Glutamatergic neuron (in vitro differentiated cells): ENCODE measurements around the gene PTH2. TPM values are rescaled to one million over a fixed set of nuclear protein-coding genes. Genes with fewer than 3 reads are reported as not detected.
"Not testable (repeated sequence)": the region's sequence is repeated elsewhere in the genome, so short reads cannot be mapped to it uniquely, and the experiment has no call there.

Source experiments
- DNase-seq: peaks from one replicate; pipeline ENCODE4 v3.0.0; 2022
- H3K27ac Mint-ChIP-seq: one replicate; pipeline ENCODE4 v1.8.0; 2020; ENCODE audit warnings: mild to moderate bottlenecking, mixed read lengths, inconsistent platforms; ENCODE audit not compliant: unreplicated experiment
- H3K27me3 Mint-ChIP-seq: one replicate; pipeline ENCODE4 v1.8.0; 2020; ENCODE audit warnings: mild to moderate bottlenecking, moderate library complexity, mixed read lengths, inconsistent platforms; ENCODE audit not compliant: unreplicated experiment
- H3K36me3 Mint-ChIP-seq: one replicate; pipeline ENCODE4 v1.8.0; 2020; ENCODE audit warnings: mild to moderate bottlenecking, mixed read lengths, inconsistent platforms; ENCODE audit not compliant: unreplicated experiment
- H3K4me1 Mint-ChIP-seq: one replicate; pipeline ENCODE4 v1.8.0; 2020; ENCODE audit warnings: mild to moderate bottlenecking, low read depth, mixed read lengths, inconsistent platforms; ENCODE audit not compliant: unreplicated experiment
- H3K4me3 Mint-ChIP-seq: one replicate; pipeline ENCODE4 v1.8.0; 2020; ENCODE audit warnings: mild to moderate bottlenecking, mixed read lengths, inconsistent platforms; ENCODE audit not compliant: unreplicated experiment
- H3K9me3 Mint-ChIP-seq: one replicate; pipeline ENCODE4 v1.8.0; 2020; ENCODE audit warnings: mild to moderate bottlenecking, moderate library complexity, mixed read lengths, inconsistent platforms; ENCODE audit not compliant: unreplicated experiment
- CTCF ChIP-seq: fragments of 200-600 bp; sonication (generic); IDR thresholded peaks from one replicate; pipeline ENCODE4 v1.5.0; 2021; ENCODE audit not compliant: partially characterized antibody, unreplicated experiment
- total RNA-seq: library from RNA; stranded (reverse); fragmentation: NEBNext Ultra II Directional; extraction: Animal tissue kit (Norgen Biotek cat#: 25700); gene quantifications from one replicate; pipeline ENCODE4 v1.2.1, GENCODE V29; 2021; ENCODE audit not compliant: unreplicated experiment

Gene PTH2
- total RNA-seq, 1 donor from 2014 or later, result 2.5 TPM

GRCh38 chr19:49450405-49450804, 27.2 kb upstream of the PTH2 start:
- Mint-ChIP-seq H3K4me1 (peaks cover 10% of the 10 kb centered on the region), H3K27ac (peak overlapping the region; percentile 64), H3K9me3 (peaks cover 8% of the 10 kb centered on the region), H3K36me3 (no peaks in the 10 kb centered on the region), H3K4me3 (peak overlapping the region; percentile 100), H3K27me3 (peaks cover 3% of the 10 kb centered on the region)
- no peak for DNase-seq
- no peak for TF ChIP-seq CTCF

DNA sequence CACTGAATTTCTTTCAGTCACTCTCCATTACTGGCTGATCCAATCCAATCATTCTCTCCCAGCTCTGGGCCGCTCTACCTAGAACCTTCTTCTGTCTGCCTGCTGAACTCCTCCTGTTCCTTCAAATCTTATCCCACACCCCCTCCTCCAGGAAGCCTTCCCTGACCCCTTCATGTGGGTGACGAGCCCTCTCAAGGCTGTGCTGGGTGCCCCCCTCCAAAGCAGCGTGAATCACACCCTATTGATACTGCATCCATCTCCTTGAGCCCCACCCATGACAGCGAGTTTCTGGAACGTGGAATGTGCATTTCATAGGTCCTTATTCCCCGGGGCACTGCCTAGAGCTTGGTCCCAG, 25.2 kb upstream of the PTH2 start:
- no peak for TF ChIP-seq CTCF
- H3K4me3 Mint-ChIP-seq, result peak overlapping the region; percentile 19
- no peak overlapping the region for H3K27ac Mint-ChIP-seq

DNA sequence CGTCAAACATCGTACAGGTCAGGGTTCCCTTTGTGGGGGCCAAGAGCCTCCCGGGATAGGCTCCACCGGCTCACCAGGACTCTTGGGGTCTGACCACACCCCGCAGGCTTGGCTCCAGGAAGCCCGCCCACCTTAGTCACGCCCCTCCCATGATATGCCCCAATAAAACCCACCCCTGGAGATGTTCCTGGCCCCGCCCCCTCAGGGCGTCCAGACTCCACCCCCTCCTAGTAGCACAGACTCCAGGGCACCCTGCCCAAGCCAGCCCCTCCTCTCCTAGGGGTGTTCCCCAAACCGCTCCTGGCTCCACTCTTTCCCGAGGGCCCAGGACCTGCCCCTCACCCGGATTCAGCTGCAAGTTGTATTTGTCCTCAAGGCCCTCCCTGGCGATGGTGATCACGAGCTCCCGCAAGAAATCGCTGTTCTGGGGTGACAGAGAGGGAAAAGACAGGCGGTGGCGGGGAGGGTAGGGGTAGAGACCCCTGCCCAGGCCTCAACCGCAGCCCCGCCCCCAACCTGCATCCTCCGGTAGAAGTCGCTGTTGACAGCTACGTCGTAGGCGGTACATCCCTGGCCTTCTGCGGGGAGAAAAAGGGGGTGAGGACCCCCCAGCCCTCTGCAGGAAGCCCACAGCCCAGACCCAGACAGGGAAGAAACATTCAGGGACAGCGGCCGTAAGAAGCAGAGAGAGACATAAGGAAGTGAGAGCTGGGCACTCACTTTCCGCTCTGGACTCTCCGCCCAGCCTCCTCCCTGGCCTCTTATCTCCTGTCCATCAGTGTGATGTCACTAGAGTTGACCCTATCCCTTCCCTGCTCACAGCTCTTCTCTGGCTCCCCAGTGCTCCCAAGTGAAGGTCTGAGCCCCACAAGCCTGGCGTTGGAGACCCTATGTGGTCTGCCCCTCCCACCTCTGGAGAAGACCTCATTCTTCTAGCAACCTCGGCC, 24.5 kb upstream of the PTH2 start:
- TF ChIP-seq CTCF, result no peak
- H3K4me1 Mint-ChIP-seq, result peaks cover 8% of the 10 kb centered on the region
- H3K27me3 Mint-ChIP-seq, result peaks cover 2% of the 10 kb centered on the region
- DNase-seq, result no peak
- H3K36me3 Mint-ChIP-seq, result no peaks in the 10 kb centered on the region
- peak overlapping the region; percentile 19 for H3K4me3 Mint-ChIP-seq
- H3K9me3 Mint-ChIP-seq, result peaks cover 8% of the 10 kb centered on the region
- H3K27ac Mint-ChIP-seq, result no peak overlapping the region

More for the DNA sequence above, 25.2 kb upstream of the PTH2 start:
- Mint-ChIP-seq H3K4me1 (peaks cover 8% of the 10 kb centered on the region), H3K27me3 (peaks cover 2% of the 10 kb centered on the region), H3K36me3 (no peaks in the 10 kb centered on the region), H3K9me3 (peaks cover 8% of the 10 kb centered on the region)
- no peak for DNase-seq

DNA sequence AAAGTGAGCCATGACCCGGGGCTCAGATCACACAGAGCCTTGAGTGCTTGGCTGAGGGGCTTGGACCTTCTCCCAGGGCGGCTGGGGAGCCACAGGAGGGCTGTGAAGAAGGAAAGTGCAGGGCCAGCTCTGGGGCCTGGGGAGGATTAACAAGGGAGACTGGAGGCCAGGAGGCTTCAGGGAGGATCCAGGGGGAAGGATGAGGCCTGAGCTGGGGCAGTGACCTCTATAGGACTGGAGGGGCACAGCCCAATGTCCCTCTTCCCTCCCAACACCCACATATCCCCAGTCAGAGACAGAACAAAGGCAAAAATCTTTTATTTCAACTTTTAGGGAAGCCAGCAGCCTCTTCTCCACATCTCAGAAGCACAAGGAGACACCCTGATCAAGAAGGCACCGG, 22.8 kb upstream of the PTH2 start:
- H3K27ac Mint-ChIP-seq, result no peak overlapping the region

DNA sequence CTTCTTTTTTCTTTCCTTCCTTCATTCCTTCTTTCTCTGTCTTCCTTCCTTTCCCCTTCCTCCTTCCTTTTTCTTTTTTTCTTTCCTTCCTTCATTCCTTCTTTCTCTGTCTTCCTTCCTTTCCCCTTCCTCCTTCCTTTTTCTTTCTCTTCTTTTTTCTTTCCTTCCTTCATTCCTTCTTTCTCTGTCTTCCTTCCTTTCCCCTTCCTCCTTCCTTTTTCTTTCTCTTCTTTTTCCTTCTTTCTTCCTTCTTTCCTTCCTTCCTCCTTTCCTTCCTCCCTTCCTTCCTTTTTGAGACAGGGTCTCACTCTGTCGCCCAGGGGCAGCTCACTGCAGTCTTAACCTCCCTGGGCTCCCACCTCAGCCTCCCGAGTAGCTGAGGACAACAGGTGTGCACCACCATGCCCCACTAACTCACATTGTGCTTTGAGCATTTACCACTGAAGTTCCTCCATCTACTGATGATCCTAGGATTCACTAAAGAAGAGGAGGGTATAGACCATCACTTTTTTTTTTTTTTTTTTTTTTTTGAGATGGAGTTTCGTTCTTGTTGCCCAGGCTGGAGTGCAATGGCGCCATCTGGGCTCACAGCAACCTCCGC, 21.0 kb upstream of the PTH2 start:
- H3K4me1 Mint-ChIP-seq, result peaks cover 14% of the 10 kb centered on the region
- H3K27me3 Mint-ChIP-seq, result peaks cover 15% of the 10 kb centered on the region
- H3K27ac Mint-ChIP-seq, result peak overlapping the region; percentile 83

More for the DNA sequence above, 22.8 kb upstream of the PTH2 start:
- H3K9me3 Mint-ChIP-seq, result peaks cover 14% of the 10 kb centered on the region
- peaks cover 16% of the 10 kb centered on the region for H3K4me1 Mint-ChIP-seq
- H3K4me3 Mint-ChIP-seq, result peak overlapping the region; percentile 65
- no peak for TF ChIP-seq CTCF
- no peaks in the 10 kb centered on the region for H3K36me3 Mint-ChIP-seq
- no peak for DNase-seq
- H3K27me3 Mint-ChIP-seq, result peaks cover 12% of the 10 kb centered on the region

More for the DNA sequence above, 21.0 kb upstream of the PTH2 start:
- Mint-ChIP-seq H3K4me3 (peak overlapping the region; percentile 88), H3K9me3 (peaks cover 15% of the 10 kb centered on the region)
- DNase-seq, H3K36me3 Mint-ChIP-seq: not testable (repeated sequence)
